ENCODE results near the gene PPM1H. TPM values are rescaled to one million over a fixed set of nuclear protein-coding genes. Genes with fewer than 3 reads are reported as not detected.

Gene PPM1H
- total RNA-seq, 4 donors from 2014 or later = 1.4 to 4.9 (median 2.4) TPM

- ATAC-seq (ENCODE audit: low FRiP score) (no peak), DNase-seq (ENCODE audit: low spot score) (no peak)
- no peak for TF ChIP-seq CTCF (IDR thresholded peaks at IDR 0.05)
Measured at GRCh38 chr12:62707939-62708338, 227.0 kb downstream of the PPM1H start.

GRCh38 chr12:62705846-62706245 is 229.1 kb downstream of the PPM1H start:
- ATAC-seq (ENCODE audit: low FRiP score) = no peak

DNA sequence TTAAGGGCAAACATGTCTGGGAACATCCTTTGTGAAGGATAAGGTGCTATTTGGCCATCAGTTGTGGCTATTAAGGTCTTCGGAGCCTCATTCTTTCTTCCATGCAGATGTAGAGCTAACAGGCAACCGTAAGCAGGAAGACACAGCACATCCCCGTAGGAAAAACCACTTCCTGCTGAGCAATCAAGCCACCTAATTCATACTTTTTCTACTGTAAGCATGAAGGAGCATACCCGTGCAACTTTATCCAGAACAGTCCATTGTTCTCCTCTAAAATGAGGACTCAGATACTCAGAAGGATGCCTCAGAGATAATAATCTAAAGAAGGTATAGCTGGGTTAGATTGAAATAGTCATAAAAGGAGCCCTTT is 232.0 kb downstream of the PPM1H start:
- ATAC-seq (ENCODE audit: low FRiP score) (no peak), DNase-seq (ENCODE audit: low spot score) (no peak)
- TF ChIP-seq CTCF (IDR thresholded peaks at IDR 0.05) = no peak

More at GRCh38 chr12:62705846-62706245, 229.1 kb downstream of the PPM1H start:
- no peak for DNase-seq (ENCODE audit: low spot score)
- no peak for TF ChIP-seq CTCF (IDR thresholded peaks at IDR 0.05)

DNA sequence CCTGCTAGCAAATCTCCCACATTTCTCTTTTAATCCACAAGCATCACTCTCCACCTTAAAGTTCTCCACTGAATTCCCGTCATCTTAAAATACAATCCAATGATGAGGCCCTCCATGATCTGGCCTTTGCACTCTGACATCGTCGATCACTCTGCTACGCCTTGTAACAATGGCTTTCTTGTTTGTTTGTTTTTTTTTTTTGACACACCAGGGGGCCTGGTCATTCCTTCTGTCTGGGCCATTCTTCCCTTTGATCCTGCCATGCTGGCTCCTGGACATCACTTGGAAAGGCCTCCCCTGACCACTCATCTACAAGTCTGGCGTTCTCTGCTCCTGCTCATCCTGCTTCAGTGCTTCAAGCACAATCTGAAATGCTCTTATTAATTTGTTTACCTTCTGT is 233.5 kb downstream of the PPM1H start:
- ATAC-seq (ENCODE audit: low FRiP score) = no peak
- TF ChIP-seq CTCF (IDR thresholded peaks at IDR 0.05) = no peak

GRCh38 chr12:62700091-62700880 is 234.7 kb downstream of the PPM1H start:
- no peak for DNase-seq (ENCODE audit: low spot score)
- no peak for ATAC-seq (ENCODE audit: low FRiP score)
- no peak for TF ChIP-seq CTCF (IDR thresholded peaks at IDR 0.05)

More for the DNA sequence above, 233.5 kb downstream of the PPM1H start:
- DNase-seq (ENCODE audit: low spot score) = no peak

DNA sequence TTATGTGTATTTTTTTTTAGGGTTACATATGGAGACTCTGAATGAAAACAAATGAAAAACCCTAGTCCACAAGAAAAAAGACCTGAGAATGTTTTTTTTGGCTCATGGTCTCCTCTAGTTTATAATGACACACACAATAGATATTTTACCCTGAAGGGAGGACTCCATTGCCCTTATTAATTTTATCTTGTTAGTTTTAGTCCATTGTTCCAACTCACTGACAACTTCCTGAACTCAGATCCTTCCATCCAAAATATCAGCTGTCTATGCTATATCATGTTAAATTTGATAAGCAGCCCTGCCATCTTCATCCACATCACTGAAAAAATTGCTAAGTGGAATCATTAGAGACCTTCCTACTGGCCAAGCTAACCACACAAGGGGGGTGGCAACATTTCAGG is 236.2 kb downstream of the PPM1H start:
- ATAC-seq (ENCODE audit: low FRiP score) (no peak), DNase-seq (ENCODE audit: low spot score) (no peak)
- no peak for TF ChIP-seq CTCF (IDR thresholded peaks at IDR 0.05)

GRCh38 chr12:62697893-62698292 is 237.1 kb downstream of the PPM1H start:
- ATAC-seq (ENCODE audit: low FRiP score) = no peak
- no peak for DNase-seq (ENCODE audit: low spot score)
- no peak for TF ChIP-seq CTCF (IDR thresholded peaks at IDR 0.05)

Data from omental fat pad (tissue), 4 donors.